Fibroblast of lung (primary cell): Measurements from ENCODE around the gene C4BPA.

Experiments
- CTCF ChIP-seq, 2 donors: IDR thresholded peaks in 1 of 2; conservative IDR thresholded peaks in 1 of 2; 1 replicate in 1 of 2; 2 replicates in 1 of 2; pipeline ENCODE4 v1.5.1; 2011 to 2012; ENCODE audit warnings: low read length in 2 of 2, control low read depth in 1 of 2, inconsistent platforms in 1 of 2, low read depth in 1 of 2, mild to moderate bottlenecking in 1 of 2
- EZH2 ChIP-seq: IDR thresholded peaks from 2 replicates; pipeline ENCODE4 v1.5.1; 2012; ENCODE audit warnings: low read length, control low read depth, mild to moderate bottlenecking; ENCODE audit errors: missing control alignments

GRCh38 chr1:207085887-207086286 lies 18.1 kb upstream of the C4BPA start:
- no peak for TF ChIP-seq CTCF (conservative IDR thresholded peaks at IDR 0.05 in 1 of 2, IDR thresholded peaks at IDR 0.05 in 1 of 2; ENCODE audit: low read depth in 1 of 2, low read length in 2 of 2)
- TF ChIP-seq EZH2: no peak
